Thyroid gland (tissue), 4 donors: ENCODE measurements around the gene SLC25A13.

Experiments
- POLR2A ChIP-seq, 2 donors: fragments of 450-650 bp; IDR thresholded peaks; one replicate each; pipeline ENCODE4 v1.6.1; 2017; ENCODE audit warnings: antibody characterized with exemption in 2 of 2, mild to moderate bottlenecking in 2 of 2, moderate library complexity in 1 of 2
- TF ChIP-seq, protein P1 (sequence below), 6 experiments: fragments of 200-600 bp in 3 of 6; fragments of 450-650 bp in 3 of 6; sonication (generic) in 3 of 6; IDR thresholded peaks; one replicate each; pipeline ENCODE4 v1.5.1; 2016 to 2019; ENCODE audit warnings: antibody characterized with exemption in 6 of 6, mild to moderate bottlenecking in 2 of 6, inconsistent platforms in 1 of 6, moderate library complexity in 1 of 6

DNA sequence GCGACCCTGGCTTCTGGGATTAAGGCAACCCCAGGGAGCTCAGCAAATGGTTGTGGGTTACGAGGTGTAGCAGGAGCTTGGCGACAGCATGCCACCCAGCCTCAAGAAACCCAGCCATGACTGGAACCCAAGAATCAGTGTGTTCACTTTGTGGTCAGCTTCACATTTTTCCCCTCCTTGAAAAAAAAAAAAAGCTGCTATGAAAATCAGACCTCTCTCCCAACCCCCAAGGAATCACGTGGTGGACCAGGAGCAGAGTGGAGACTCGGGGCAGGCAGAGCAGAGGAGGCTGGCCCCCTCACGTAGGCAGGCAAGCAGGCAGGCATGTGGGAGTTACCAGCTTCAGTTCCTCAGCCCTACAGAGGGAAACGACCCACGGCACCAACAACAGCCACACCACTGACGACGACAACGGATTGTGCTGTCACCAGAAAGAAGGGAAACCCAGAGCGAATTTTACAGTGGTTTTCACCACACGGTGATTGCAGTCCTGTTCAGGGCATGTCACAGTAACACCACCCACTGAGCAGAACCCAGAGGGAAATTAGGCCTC, 203.4 kb downstream of the SLC25A13 start:
- no peak for TF ChIP-seq POLR2A (IDR thresholded peaks at IDR 0.05)
- TF ChIP-seq, protein P1, sequence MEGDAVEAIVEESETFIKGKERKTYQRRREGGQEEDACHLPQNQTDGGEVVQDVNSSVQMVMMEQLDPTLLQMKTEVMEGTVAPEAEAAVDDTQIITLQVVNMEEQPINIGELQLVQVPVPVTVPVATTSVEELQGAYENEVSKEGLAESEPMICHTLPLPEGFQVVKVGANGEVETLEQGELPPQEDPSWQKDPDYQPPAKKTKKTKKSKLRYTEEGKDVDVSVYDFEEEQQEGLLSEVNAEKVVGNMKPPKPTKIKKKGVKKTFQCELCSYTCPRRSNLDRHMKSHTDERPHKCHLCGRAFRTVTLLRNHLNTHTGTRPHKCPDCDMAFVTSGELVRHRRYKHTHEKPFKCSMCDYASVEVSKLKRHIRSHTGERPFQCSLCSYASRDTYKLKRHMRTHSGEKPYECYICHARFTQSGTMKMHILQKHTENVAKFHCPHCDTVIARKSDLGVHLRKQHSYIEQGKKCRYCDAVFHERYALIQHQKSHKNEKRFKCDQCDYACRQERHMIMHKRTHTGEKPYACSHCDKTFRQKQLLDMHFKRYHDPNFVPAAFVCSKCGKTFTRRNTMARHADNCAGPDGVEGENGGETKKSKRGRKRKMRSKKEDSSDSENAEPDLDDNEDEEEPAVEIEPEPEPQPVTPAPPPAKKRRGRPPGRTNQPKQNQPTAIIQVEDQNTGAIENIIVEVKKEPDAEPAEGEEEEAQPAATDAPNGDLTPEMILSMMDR (IDR thresholded peaks at IDR 0.05): no peak
